Endodermal cell (in vitro differentiated cells): ENCODE measurements around the gene SNRPF. TPM values are rescaled to one million over a fixed set of nuclear protein-coding genes. Genes with fewer than 3 reads are reported as not detected.

Experiments used
- DNase-seq: peaks from one replicate; pipeline ENCODE4 v3.0.0-alpha.2; 2017
- H3K27ac ChIP-seq: 2 replicates; pipeline ENCODE4 v1.5.1; 2013; ENCODE audit warnings: mild to moderate bottlenecking, low read depth, low read length, moderate library complexity
- H3K27me3 ChIP-seq: 2 replicates; pipeline ENCODE4 v1.6.1; 2013; ENCODE audit warnings: mild to moderate bottlenecking, low read length, moderate library complexity; ENCODE audit not compliant: insufficient read depth, control insufficient read depth, poor library complexity, severe bottlenecking
- H3K36me3 ChIP-seq: 2 replicates; pipeline ENCODE4 v1.7.0; 2013; ENCODE audit warnings: mild to moderate bottlenecking, low read length, moderate library complexity; ENCODE audit not compliant: control insufficient read depth, insufficient read depth
- H3K4me1 ChIP-seq: one replicate; pipeline ENCODE4 v1.7.0; 2013; ENCODE audit warnings: low read length; ENCODE audit not compliant: control insufficient read depth, insufficient read depth
- H3K4me3 ChIP-seq: 2 replicates; pipeline ENCODE4 v1.5.1; 2013; ENCODE audit warnings: mild to moderate bottlenecking, low read length, moderate library complexity
- H3K9ac ChIP-seq: 2 replicates; pipeline ENCODE4 v1.6.1; 2013; ENCODE audit warnings: mild to moderate bottlenecking, low read length, moderate library complexity; ENCODE audit not compliant: poor library complexity, severe bottlenecking; ENCODE audit errors: extremely low read depth
- H3K9me3 ChIP-seq: 2 replicates; pipeline ENCODE4 v1.6.1; 2013; ENCODE audit warnings: mild to moderate bottlenecking, low read length, moderate library complexity; ENCODE audit not compliant: control insufficient read depth
- H3K27ac Mint-ChIP-seq: 2 replicates; pipeline ENCODE4 v1.8.0; 2020; ENCODE audit warnings: mixed read lengths
- H3K27me3 Mint-ChIP-seq: 2 replicates; pipeline ENCODE4 v1.8.0; 2021; ENCODE audit warnings: mild to moderate bottlenecking, mixed read lengths; ENCODE audit not compliant: insufficient read depth
- H3K36me3 Mint-ChIP-seq: 2 replicates; pipeline ENCODE4 v1.8.0; 2020; ENCODE audit warnings: low read depth, mixed read lengths
- H3K4me1 Mint-ChIP-seq: 2 replicates; pipeline ENCODE4 v1.8.0; 2020; ENCODE audit warnings: mixed read lengths
- H3K4me3 Mint-ChIP-seq: 2 replicates; pipeline ENCODE4 v1.8.0; 2020; ENCODE audit warnings: mild to moderate bottlenecking, moderate library complexity, mixed read lengths
- H3K9me3 Mint-ChIP-seq: 2 replicates; pipeline ENCODE4 v1.8.0; 2020; ENCODE audit warnings: mild to moderate bottlenecking, mixed read lengths
- CTCF ChIP-seq: fragments of 200-600 bp; sonication (generic); conservative IDR thresholded peaks from 2 replicates; pipeline ENCODE4 v1.5.0; 2021; ENCODE audit warnings: antibody characterized with exemption, mild to moderate bottlenecking
- WGBS, 2 experiments: methylation state at CpG; one replicate each; pipeline versions ENCODE4 v1.1.5 to v1.1.7; 2013; ENCODE audit warnings: missing lambda C conversion rate in 2 of 2, mixed read lengths in 1 of 2; ENCODE audit not compliant: insufficient coverage in 1 of 2, insufficient read length in 1 of 2; 5-methylcytosine and 5-hydroxymethylcytosine counted together
- total RNA-seq, 2 donors: library from RNA; stranded (reverse); fragmentation: NEBNext Ultra II Directional in 1 of 2; extraction: Animal tissue kit (Norgen Biotek cat#: 25700) in 1 of 2; gene quantifications; 2 replicates in 1 of 2; 3 replicates in 1 of 2; pipeline ENCODE4 v1.2.1, GENCODE V29; 2021

Gene SNRPF
- total RNA-seq, 2 donors from 2014 or later = 59.6 to 66.5 TPM

GRCh38 chr12:95815632-95816212 lies 43.0 kb upstream of the SNRPF start:
- Histone ChIP-seq H3K27ac (no peak overlapping the region), H3K9ac (no peak overlapping the region), H3K4me3 (no peak overlapping the region), H3K4me1 (no peaks in the 10 kb centered on the region), H3K36me3 (no peaks in the 10 kb centered on the region), H3K9me3 (no peaks in the 10 kb centered on the region), H3K27me3 (no peaks in the 10 kb centered on the region)
- H3K4me3 Mint-ChIP-seq = no peak overlapping the region
- no peaks in the 10 kb centered on the region for H3K36me3 Mint-ChIP-seq
- WGBS, 2 experiments = 77% methylated on average over 5 of the region's 5 CpGs; no CpG with 5 or more reads in 1 of the 2 experiments
- peaks cover 3% of the 10 kb centered on the region for H3K27me3 Mint-ChIP-seq
- no peak overlapping the region for H3K27ac Mint-ChIP-seq
- DNase-seq = no peak
- TF ChIP-seq CTCF = peak; percentile 86
- no peaks in the 10 kb centered on the region for H3K9me3 Mint-ChIP-seq
- peaks cover 3% of the 10 kb centered on the region for H3K4me1 Mint-ChIP-seq

- Mint-ChIP-seq H3K4me3 (no peak overlapping the region), H3K9me3 (no peaks in the 10 kb centered on the region), H3K4me1 (peaks cover 3% of the 10 kb centered on the region), H3K36me3 (no peaks in the 10 kb centered on the region), H3K27me3 (no peaks in the 10 kb centered on the region), H3K27ac (no peak overlapping the region)
- TF ChIP-seq CTCF = peak; percentile 82
- no peak for DNase-seq
- Histone ChIP-seq H3K36me3 (no peaks in the 10 kb centered on the region), H3K27me3 (no peaks in the 10 kb centered on the region), H3K27ac (no peak overlapping the region), H3K4me3 (no peak overlapping the region), H3K9ac (no peak overlapping the region), H3K4me1 (no peaks in the 10 kb centered on the region), H3K9me3 (no peaks in the 10 kb centered on the region)
- WGBS, 2 experiments = 0% methylated on average over 1 of the region's 1 CpG; no CpG with 5 or more reads in 1 of the 2 experiments
These were observed 38.6 kb upstream of the SNRPF start for GRCh38 chr12:95820096-95820703.

- peaks cover 9% of the 10 kb centered on the region for H3K4me1 Mint-ChIP-seq
- Histone ChIP-seq H3K9me3 (no peaks in the 10 kb centered on the region), H3K4me3 (no peak overlapping the region), H3K4me1 (no peaks in the 10 kb centered on the region), H3K27me3 (no peaks in the 10 kb centered on the region), H3K9ac (no peak overlapping the region), H3K36me3 (no peaks in the 10 kb centered on the region), H3K27ac (no peak overlapping the region)
- H3K9me3 Mint-ChIP-seq = no peaks in the 10 kb centered on the region
- H3K4me3 Mint-ChIP-seq = no peak overlapping the region
- no peaks in the 10 kb centered on the region for H3K36me3 Mint-ChIP-seq
- DNase-seq = no peak
- TF ChIP-seq CTCF = no peak
- H3K27me3 Mint-ChIP-seq = no peaks in the 10 kb centered on the region
- no peak overlapping the region for H3K27ac Mint-ChIP-seq
These were observed 29.4 kb upstream of the SNRPF start for GRCh38 chr12:95829395-95829794.
